DLD1 (cell line): ENCODE measurements around the gene BRMS1L.
"Not testable (repeated sequence)": the region's sequence is repeated elsewhere in the genome, so short reads cannot be mapped to it uniquely, and the experiment has no call there.

Source experiments
- in situ Hi-C: cut with HindIII; loops from 2 replicates; pipeline ENCODE4 v1.10.0; 2017; ENCODE audit warnings: low sequenced_read_pairs

The BRMS1L gene, protein sequence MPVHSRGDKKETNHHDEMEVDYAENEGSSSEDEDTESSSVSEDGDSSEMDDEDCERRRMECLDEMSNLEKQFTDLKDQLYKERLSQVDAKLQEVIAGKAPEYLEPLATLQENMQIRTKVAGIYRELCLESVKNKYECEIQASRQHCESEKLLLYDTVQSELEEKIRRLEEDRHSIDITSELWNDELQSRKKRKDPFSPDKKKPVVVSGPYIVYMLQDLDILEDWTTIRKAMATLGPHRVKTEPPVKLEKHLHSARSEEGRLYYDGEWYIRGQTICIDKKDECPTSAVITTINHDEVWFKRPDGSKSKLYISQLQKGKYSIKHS

DNA sequence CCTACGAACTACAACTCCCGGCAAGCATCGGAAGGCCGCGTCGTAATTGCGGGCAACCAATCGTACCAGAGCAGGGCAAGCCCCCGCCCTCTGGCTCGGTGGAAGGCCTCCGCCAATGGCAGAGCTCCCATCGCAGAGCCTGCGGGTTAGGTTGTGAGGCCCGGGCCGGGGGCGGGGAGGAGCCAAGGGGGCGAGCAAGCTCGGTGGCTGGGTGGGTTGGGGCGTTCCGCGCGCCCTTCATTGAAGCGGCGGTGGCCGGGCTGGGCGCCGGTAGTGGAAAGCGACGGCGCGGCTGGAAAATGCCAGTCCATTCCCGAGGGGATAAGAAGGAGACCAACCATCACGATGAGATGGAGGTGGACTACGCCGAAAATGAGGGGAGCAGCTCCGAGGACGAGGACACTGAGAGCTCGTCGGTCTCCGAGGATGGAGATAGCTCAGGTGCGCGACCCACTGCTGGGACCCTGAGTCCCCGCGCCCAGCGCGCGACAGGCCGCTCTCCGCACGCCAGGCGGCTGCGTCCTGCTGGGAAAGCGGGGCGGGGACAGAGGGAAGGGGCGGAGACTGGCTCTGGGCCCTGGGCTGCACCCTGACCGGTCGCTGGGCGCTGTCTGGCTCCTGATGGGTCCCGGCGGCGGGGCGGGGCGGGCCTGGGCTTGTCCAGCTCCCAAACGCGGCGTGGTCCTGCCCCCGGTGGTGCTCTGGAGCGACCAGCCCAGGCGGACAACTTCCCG is at the start of gene BRMS1L:
TSS of gene BRMS1L (plus strand) at position 121 of the 734 bp plus-strand sequence. CDS start at position 300, 179 bp downstream.
- in situ Hi-C loops: no loop called here

DNA sequence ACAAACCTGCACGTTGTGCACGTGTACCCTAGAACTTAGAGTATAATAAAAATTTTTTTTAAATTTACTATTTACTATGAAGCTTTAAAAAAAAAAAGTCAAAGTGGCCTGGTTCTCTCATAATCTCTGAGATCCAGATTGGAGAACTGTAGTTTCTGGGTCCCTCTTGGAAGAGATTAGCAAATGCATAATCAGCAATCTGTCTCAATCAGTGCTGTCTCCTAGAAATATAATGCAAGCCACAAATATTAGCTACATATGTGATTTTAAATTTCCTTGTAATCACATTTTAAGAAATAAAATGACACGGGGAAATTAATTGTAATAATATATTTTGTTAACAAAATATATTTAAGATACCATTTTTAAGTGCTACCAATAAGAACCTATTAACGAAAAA is 49.3 kb upstream of the BRMS1L start:
- in situ Hi-C loops: no loop called here

DNA sequence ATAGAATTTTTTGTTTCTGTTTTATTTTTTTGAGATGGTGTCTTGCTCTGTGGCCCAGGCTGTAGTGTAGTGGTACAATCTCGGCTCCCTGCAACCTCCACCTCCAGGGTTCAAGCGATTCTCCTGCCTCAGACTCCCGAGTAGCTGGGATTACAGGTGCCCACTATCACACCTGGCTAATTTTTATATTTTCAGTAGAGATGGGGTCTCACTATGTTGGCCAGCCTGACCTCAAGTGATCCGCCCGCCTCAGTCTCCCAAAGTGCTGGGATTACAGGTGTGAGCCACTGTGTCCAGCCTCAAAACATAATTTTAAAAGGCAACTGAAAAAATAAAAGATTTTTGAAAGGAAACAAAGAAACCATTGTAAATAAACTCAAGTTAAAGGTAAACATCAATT is 48.6 kb upstream of the BRMS1L start:
- in situ Hi-C loops: not testable (repeated sequence)

DNA sequence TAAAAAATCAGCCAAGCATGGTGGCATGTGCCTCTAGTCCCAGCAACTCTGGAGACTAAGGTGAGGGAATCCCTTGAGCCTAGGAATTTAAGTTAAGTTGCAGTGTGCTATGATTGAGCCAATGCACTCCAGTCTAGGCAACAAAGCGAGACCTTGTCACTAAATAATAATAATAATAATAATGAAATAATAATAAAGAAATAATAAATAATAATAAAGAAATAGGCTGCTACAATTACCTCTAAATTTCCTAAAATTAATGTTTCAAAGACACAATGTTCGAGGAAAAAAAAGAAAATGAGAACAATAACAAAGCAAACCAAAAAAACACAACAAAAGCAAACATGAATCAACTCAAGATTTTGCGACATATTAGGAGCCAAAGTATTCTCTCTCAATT is 46.8 kb upstream of the BRMS1L start:
- in situ Hi-C loops: no loop called here

DNA sequence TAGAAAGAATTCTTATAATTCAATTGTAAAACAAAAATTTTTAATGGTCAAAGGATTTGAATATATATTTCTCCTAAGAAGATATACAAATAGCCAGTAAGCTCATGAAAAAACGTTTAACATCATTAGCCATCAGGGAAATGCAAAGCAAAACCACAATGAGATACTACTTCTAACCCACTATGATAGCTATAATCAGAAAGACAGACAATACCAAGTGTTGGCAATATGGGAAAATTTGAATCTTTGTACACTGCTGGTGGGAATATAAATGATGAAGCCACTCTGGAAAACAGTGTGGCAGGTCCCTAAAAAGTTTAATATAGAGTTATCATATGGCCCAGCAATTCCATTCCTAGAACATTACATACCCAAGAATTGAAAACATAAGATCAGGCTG is 42.4 kb upstream of the BRMS1L start:
- in situ Hi-C loops: no loop called here

DNA sequence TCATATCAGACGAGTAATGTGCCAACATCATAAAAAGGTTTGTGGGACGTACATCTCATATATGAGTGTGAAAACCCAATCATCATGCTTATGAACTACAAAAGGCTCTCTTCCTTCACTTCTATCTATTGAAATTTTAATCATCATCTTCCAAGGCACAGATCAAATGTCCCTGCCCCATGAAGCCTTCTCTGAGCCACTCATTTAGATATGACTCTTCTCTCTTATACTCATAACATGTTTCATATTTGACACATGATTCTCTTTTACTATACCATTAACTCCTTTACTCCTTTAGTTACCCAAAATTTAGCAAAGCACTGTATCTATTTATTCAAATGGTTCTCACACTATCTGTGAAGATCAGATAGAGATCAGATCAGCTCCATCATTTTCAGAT is 39.3 kb upstream of the BRMS1L start:
- in situ Hi-C loops: no loop called here

DNA sequence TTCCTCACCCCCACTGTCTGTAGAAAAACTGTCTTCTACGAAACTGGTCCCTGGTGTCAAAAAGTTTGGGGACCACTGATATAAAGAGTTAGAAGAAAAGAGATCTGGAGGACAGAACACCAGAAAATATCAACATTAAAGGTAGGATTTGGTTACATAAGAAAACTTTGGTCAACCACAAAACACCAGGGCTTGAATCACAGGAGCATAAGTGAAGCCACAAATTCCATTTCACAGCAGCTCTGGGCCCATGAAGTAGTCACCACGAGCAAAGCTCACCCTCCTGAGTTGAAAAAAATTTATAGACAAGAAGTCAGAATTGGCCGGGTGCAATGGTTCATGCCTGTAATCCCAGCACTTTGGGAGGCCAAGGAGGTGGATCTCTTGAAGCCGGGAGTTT is 36.5 kb upstream of the BRMS1L start:
- in situ Hi-C loops: no loop called here

DNA sequence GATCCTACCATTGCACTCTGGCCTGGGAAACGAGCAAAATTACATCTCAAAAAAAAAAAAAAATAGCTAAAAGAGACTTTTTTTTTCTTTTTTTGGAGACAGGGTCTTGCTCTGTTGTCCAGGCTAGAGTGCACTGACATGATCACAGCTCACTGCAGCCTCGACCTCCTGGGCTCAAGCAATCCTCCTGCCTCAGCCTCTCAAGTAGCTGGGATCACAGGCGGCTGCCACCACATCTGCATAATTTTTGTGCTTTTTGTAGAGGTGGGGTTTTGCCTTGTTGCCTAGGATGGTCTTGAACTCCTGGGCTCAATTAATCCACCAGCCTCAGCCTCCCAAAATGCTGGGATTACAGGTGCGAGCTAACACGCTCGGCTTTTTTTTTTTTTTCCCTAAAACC is 28.3 kb upstream of the BRMS1L start:
- in situ Hi-C loops: no loop called here

DNA sequence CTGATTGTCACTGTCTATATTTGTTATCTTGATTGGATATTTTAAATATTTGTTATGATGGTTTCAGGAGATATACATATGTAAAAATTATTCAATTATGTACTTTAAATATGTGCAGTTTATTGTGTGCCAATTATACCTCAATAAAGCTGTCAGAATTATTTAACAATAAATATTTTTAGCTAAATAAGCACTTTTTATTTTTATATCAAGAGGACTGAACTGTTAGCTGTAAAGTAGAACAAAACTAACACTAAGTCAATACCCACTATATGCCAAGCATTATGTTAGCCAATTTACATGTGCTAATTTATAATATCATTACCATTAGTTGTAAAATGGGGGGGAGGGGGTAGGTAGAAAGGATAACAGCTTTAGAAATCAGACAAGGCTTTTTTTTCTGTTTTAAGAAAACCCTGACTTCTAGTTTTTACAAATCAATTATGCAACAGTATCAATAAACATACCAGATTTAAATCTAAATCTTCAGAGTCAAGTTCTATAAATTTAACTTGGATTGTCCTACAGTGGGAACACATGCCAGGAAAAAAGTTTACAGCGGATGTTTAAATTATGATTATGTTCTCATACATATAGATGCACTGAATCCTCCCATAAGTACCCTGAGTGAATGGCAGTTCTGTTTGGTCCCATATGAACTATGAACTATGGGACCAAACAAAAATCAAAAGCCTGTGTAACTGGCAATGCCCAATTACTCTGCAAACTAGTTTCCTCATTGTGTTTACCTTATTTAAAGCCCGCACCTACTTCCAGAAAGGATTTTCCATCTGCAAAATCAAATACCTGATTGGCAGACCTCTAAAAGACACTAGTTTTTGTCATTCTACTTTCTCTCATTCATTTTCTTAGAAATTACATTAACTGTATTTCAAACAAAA is 19.9 kb upstream of the BRMS1L start:
- in situ Hi-C loops: no loop called here

DNA sequence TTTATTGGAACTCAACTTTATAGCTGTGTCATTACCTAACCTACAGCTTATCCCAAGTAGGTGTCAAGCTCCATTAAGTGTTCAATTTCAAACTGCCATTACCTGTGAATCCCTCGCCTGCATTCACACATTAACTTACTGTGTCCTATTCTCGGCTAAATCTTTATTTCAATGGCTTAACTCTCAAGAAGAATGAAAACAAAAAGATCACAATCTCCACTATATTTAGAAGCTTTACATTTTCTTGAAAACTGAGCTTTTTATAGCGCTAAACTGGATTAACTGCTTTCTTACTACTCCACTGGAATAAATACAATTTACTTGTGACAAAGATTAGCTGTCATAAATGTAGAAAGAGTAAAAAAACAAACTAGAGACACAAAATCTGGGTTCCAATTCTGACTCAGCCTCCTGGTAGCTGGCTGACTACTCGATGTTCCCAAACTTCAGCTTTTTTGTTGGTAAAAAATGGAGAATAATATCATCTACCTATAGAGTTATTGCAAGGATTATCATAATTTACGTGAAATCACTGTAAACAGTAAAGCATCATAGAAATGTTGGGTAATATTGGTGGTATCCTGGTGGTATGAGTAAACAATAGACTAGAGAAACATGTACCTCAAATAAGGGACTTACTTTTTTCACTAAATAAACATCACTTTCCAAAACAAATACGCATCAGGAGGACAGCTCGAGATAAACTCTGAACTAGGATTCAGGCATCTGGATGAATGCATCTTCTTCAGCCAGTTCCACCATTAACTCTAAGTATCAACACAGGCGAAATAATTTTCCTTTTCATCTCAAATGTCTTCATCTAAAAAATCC is 18.8 kb upstream of the BRMS1L start:
- in situ Hi-C loops: no loop called here

DNA sequence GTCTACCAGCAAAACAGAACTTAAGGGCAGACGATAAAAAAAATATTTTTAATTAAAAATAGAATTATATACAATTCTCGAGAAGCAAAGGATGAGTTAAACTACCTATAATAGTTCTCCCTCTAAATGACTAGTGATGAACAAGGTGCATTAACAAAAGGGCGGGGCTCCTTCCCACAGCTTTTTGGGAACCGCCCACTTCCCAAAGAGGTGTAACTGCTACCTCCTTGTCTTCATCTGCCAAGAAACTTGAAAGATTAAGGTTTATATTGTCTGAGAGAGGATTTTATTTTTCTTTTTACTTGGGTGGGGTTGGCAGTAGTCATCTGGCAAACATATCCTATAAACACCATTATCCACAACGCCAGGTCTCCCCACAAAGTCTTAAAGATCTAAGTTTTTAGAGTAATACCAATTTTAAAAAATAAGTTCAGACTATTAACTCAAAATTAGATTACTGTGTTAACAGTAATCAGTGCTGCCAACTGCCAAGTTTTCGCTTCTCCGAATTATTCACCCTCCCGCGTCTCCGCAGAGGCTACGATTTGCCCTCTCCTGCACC is 18.0 kb upstream of the BRMS1L start:
- in situ Hi-C loops: no loop called here

DNA sequence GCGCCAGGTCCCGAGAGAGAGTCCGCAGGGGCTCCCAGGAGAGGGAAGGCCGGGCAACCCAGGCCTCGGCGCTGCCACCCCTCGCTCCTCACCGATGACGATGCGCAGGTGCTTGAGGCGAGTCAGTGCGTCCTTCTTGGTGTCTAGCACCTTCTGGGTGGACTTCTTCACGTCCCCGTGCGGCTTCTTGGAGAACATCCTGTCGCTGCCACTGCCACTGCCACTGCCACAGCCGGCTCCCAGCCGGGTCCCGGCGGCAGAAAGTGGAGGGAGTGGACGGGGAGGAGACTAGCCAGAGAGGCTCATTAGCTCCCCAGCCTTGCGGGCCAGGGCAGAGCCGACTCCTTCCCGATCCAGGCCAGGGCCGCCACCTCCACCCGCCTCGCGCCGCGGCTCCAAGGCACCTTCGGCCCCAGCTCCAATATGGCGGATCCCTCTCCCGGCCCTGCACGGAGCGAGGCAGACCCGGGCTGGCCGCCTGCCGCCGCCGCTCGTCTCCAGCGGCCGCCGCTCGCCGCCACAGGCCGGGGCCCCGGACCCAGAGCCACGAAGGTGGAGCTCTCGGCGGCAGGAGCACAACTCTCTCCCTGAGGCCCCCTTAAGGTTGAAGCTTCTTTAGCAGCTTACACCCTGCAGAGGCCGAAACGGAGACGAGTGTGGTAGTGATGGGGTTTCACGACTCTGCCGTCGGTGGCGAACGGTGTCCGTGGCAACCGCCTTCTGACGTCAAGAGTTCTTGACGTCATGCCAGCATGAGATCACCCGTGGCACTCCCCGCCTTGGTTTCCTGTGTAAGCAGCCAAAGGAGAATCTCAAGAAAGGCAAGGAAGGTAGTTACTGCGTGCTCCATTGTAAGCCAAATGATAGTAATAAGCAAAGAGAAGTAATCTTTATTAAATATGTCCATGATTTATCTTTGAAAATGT is 17.2 kb upstream of the BRMS1L start, which contains the start of gene RALGAPA1:
TSS of gene RALGAPA1 (minus strand) at position 658 of the 926 bp plus-strand sequence. CDS start at position 198, 460 bp downstream.
- in situ Hi-C loops: not testable (repeated sequence)

DNA sequence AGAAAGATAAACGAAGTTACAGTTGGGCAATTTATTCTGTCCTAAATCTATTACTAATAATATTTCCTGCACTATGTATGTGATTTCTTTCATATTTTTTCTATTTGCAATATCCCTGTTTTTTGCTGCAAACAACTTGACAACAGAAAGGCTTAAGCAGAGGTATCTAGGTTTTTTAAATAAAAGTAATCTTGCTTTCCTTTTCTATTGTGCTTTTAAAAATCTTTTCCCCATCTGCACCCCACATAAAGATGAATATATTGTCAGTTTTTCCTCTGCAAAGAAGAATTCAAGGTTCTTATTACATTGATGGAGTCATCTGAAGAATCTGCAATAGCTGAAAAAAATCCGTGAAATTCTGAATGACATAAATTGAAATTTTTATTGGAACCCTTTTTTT is 16.5 kb upstream of the BRMS1L start:
- in situ Hi-C loops: no loop called here

DNA sequence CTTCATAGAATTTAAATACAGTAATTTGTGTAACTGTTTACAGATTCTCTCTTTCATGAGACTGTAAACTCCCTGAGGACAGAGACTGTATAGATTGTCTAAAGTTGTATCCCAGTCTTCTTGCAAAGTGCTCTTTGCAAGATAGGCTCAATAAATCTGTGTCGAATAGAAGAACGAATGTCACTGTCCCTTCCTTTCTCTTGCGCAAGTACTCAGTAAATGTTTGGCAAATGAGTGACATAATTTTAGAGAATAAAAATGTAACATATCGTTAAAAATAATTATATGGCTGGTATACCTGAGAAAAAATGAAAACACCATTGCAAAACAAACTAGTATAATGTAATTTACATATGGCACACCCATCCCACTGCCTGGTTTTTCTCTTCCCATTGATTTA is 15.2 kb upstream of the BRMS1L start:
- in situ Hi-C loops: no loop called here

DNA sequence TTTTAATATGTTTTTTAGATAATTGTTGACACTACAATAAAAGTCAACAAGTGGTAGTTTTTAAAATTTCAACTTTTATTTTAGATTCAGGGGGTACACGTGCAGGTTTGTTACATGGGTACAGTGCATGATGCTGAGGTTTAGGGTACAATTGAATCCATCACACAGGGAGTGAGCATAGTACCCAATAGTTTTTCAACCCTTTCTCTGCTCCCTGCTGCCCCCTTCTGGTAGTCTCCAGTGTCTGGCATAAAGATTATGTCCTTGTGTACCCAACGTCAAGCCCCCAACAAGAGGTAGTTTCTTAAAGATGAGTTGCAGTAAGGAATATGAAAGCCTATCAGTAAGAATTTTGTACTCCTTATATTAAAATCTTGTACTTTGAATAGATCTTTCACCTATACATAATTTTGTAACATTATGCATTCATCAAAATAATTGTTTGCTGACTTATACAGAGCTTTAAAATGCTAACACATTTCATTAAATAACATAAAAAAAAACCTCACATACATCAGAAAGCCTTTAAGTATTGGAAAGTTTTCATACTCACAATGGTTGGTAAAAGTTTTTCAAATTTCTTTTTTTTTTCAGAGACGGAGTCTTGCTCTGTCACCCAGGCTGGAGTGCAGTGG is 11.7 kb upstream of the BRMS1L start:
- in situ Hi-C loops: no loop called here

DNA sequence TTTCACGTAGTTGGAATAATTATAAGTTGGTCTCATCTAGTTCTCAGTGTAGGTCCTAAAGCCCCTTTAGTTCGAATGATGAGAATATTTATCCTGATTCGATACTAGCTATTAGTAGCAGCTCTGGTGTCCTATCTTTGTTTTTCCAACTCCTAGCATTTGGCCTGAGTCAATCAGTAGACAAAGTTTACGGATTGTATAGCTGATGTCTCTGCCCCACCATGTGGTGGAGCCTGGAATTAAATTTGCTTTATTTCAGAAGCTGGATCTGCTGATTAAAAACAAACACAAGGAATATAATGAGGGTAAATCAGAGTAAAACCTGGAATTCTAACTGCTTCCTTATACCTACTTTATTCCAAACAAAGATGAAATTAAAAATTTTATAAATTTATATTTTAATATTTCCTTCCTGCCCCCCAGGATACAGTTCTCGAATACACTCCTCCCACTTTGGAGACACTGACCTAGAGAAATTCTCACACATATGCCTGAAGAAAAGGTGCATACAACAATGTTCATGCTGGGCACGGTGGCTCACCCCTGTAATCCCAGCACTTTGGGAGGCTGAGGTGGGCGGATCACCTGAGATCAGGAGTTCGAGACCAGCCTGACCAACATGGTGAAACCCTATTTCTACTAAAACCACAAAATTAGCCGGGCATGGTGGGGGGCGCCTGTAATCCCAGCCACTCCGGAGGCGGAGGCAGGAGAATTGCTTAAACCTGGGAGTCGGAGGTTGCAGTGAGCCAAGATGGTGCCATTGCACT is 7.6 kb upstream of the BRMS1L start:
- in situ Hi-C loops: no loop called here

DNA sequence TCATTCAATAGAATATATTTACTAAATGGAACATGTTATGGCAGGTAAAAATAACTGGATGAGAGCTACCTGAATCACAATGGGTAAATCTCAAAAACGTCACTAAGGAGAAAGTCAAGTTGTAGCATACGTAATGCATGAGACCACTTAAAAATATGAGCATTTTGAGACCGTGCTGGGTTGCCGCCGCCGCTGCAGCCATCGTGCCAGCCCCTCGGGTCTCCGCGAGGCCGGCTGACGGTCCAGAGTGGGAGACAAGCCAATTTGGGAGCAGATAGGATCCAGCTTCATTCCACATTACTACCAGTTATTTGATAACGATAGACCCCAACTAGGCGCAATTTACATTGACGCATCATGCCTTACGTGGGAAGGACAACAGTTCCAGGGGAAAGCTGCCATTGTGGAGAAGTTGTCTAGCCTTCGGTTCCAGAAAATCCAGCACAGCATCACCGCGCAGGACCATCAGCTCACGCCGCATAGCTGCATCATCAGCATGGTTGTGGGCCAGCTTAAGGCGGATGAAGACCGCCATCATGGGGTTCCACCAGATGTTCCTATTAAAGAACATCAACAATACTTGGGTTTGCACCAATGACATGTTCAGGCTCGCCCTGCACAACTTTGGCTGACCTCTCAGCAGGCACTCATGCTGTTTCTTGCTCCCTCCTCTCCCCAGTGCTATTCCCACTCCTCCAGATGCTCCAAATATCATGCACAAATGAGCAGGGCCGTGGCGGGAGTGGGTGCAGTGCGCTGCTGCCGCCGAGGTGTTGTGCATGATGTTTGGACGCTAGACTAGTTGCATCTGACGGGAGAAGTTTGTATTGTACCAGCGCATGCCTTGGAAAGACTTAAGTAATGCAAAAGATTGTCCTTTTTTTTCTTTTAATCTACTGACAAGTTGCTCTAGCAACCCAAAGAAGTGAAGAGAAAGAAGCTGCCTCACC is 6.3 kb upstream of the BRMS1L start:
- in situ Hi-C loops: no loop called here
